NCI-H524 (cell line): ENCODE results near the gene KLF15.
A peak's percentile ranks its signal among the peaks of the same experiment; 100 is the strongest.

Experiments
- DNase-seq, 2 experiments: peaks; one replicate each; lab custom pipeline; 2025; lab: John Stamatoyannopoulos, UW

KLF15 gene

GRCh38 chr3:126357295-126358037 is at the start of gene KLF15:
KLF15 (minus strand) TSS chr3:126357408; CDS start chr3:126352922, 4,486 bp downstream.
- DNase-seq = peak; percentile 65 to 88

- DNase-seq = no peak
Observed at GRCh38 chr3:126406389-126407296, 49.4 kb upstream of the KLF15 start.

- DNase-seq = no peak
Observed at GRCh38 chr3:126402666-126403302, 45.6 kb upstream of the KLF15 start.

GRCh38 chr3:126402178-126402577 is 45.0 kb upstream of the KLF15 start:
- no peak for DNase-seq

GRCh38 chr3:126401611-126402160 is 44.5 kb upstream of the KLF15 start:
- DNase-seq = no peak

- no peak for DNase-seq
Observed at GRCh38 chr3:126399756-126400155, 42.5 kb upstream of the KLF15 start.

- DNase-seq = no peak
Observed at GRCh38 chr3:126399351-126399735, 42.1 kb upstream of the KLF15 start.

GRCh38 chr3:126398423-126399350 is 41.5 kb upstream of the KLF15 start:
- DNase-seq = no peak

GRCh38 chr3:126397610-126398422 is 40.6 kb upstream of the KLF15 start:
- no peak for DNase-seq

- no peak for DNase-seq
Observed at GRCh38 chr3:126396536-126396935, 39.3 kb upstream of the KLF15 start.

GRCh38 chr3:126395846-126396513 is 38.8 kb upstream of the KLF15 start:
- DNase-seq = no peak

- DNase-seq = peak; percentile 56 to 75
Observed at GRCh38 chr3:126394977-126395321, 37.7 kb upstream of the KLF15 start.

GRCh38 chr3:126394179-126394976 is 37.2 kb upstream of the KLF15 start, which contains the start of gene CFAP100:
CFAP100 (plus strand) TSS chr3:126394909; CDS start chr3:126396001, 1,092 bp downstream.
- DNase-seq = peak; percentile 68 to 75

- DNase-seq = no peak
Observed at GRCh38 chr3:126393563-126393962, 36.4 kb upstream of the KLF15 start.

- DNase-seq = no peak
Observed at GRCh38 chr3:126392246-126392645, 35.0 kb upstream of the KLF15 start.

- no peak for DNase-seq
Observed at GRCh38 chr3:126391631-126392030, 34.4 kb upstream of the KLF15 start.

- no peak for DNase-seq
Observed at GRCh38 chr3:126390751-126391150, 33.5 kb upstream of the KLF15 start.

- DNase-seq = no peak
Observed at GRCh38 chr3:126390201-126390600, 33.0 kb upstream of the KLF15 start.

GRCh38 chr3:126389794-126390146 is 32.6 kb upstream of the KLF15 start:
- DNase-seq = peak in 1 of 2 experiments; percentile 42
